GDM1 (cell line): Measurements from ENCODE around the gene PGBD1.
A peak's percentile ranks its signal among the peaks of the same experiment; 100 is the strongest.

Experiments used
- DNase-seq: peaks from one replicate; lab custom pipeline; 2025; lab: John Stamatoyannopoulos, UW

The PGBD1 gene

GRCh38 chr6:28335040-28335563, 53.7 kb downstream of the PGBD1 start:
- DNase-seq = no peak

GRCh38 chr6:28335564-28336283, 54.4 kb downstream of the PGBD1 start, which contains the start of gene ZSCAN31:
TSS of gene ZSCAN31 (minus strand) at chr6:28336148. CDS start at chr6:28329683, 6,465 bp downstream.
- peak; percentile 96 for DNase-seq

- DNase-seq = peak; percentile 74
These were observed 55.1 kb downstream of the PGBD1 start for GRCh38 chr6:28336284-28337120.

- no peak for DNase-seq
These were observed 55.7 kb downstream of the PGBD1 start for GRCh38 chr6:28337121-28337520.

GRCh38 chr6:28340310-28341095, 59.1 kb downstream of the PGBD1 start:
- no peak for DNase-seq

- DNase-seq = no peak
These were observed 62.7 kb downstream of the PGBD1 start for GRCh38 chr6:28343898-28344677.

GRCh38 chr6:28345201-28345600, 63.8 kb downstream of the PGBD1 start:
- no peak for DNase-seq

GRCh38 chr6:28347119-28347518, 65.7 kb downstream of the PGBD1 start:
- DNase-seq = no peak

GRCh38 chr6:28349344-28349891, 68.0 kb downstream of the PGBD1 start:
- DNase-seq = no peak

GRCh38 chr6:28349892-28350737, 68.7 kb downstream of the PGBD1 start, which contains the start of gene ZKSCAN3:
TSS of gene ZKSCAN3 (plus strand) at chr6:28349947. CDS start at chr6:28359587, 9,640 bp downstream.
- peak; percentile 71 for DNase-seq

GRCh38 chr6:28351087-28351486, 69.7 kb downstream of the PGBD1 start:
- no peak for DNase-seq

GRCh38 chr6:28351493-28351925, 70.1 kb downstream of the PGBD1 start:
- DNase-seq = no peak
